PC-3 (cell line): ENCODE data around the gene P2RY11.

ENCODE experiments used
- CTCF ChIP-seq: fragments of 300-600 bp; sonication (generic); conservative IDR thresholded peaks from 2 replicates; pipeline ENCODE4 v1.5.1; 2017; ENCODE audit warnings: antibody characterized with exemption, low read depth, mild to moderate bottlenecking, low read length
- EZH2 ChIP-seq: fragments of 300-600 bp; sonication (generic); IDR thresholded peaks from one replicate; pipeline ENCODE4 v1.6.1; 2017; ENCODE audit warnings: antibody characterized with exemption, mild to moderate bottlenecking, low read length; ENCODE audit not compliant: unreplicated experiment
- EZH2phosphoT487 ChIP-seq: fragments of 300-600 bp; sonication (generic); IDR thresholded peaks from 2 replicates; pipeline ENCODE4 v1.6.1; 2018; ENCODE audit warnings: mild to moderate bottlenecking, antibody characterized with exemption, low read length, borderline replicate concordance

GRCh38 chr19:10109528-10109927, 2.0 kb upstream of the P2RY11 start:
- TF ChIP-seq CTCF (no peak), EZH2phosphoT487 (no peak), EZH2 (no peak)
